ENCODE data around the gene PRKCA. TPM values are rescaled to one million over a fixed set of nuclear protein-coding genes. Genes with fewer than 3 reads are reported as not detected.

Gene PRKCA
- polyA plus RNA-seq, 4 donors: 14.1 to 24.5 (median 22.7) TPM

GRCh38 chr17:66809408-66809807 lies 507.0 kb downstream of the PRKCA start:
- DNase-seq (ENCODE audit: low read depth in 4 of 4, low spot score in 3 of 4): no peak

DNA sequence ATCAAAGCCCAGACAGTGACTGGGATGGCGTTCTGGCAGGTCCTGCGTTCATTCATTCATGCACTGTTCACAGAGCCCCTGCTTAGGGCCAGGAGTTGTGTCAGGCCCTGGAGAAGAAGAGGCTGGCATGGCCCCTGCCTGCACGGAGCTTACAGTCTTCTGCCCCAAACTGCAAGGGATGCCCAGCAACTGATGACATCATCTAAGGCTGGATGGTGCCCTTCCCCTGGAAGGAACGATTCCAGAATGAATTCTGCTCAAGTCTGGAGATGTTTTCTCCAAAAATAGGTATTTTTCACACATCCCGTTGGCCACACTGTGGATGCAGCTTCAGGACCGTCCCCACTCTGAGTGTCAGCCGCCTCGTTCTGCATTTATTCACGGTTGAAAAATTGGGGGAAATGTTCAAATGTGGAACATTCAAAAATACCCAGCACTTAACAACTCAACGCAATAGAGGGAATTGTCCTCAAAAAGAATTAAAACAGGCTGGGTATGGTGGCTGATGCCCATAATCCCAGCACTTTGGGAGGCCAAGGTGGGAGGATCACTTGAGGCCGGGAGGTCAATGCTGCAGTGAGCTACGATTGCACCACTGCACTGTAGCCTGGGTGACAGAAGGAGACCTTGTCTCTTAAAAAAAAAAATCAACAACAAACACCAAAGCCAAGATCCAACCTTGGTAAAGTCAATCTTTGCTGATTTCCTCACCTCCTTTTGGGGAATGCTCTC lies 508.7 kb downstream of the PRKCA start:
- DNase-seq (ENCODE audit: low read depth in 4 of 4, low spot score in 3 of 4): no peak

DNA sequence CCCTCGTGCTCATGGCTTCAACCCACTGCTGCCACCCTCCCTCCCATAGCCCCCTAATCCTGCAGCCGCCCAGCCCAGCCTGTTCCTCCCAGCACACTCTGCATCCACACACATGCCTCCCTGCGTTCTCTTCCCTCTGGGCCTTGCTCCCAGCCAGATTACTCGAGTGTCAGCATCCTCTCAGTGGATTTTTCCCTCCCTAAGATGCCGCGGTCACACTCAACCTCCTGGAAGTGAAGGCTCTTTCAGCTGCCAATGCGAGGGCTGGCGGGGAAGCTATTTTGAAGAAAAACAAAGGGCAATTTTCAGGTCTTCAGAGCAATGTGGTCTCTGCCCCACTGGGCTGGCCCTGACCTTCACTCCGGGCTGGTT lies 509.3 kb downstream of the PRKCA start:
- no peak for DNase-seq (ENCODE audit: low read depth in 4 of 4, low spot score in 3 of 4)

DNA sequence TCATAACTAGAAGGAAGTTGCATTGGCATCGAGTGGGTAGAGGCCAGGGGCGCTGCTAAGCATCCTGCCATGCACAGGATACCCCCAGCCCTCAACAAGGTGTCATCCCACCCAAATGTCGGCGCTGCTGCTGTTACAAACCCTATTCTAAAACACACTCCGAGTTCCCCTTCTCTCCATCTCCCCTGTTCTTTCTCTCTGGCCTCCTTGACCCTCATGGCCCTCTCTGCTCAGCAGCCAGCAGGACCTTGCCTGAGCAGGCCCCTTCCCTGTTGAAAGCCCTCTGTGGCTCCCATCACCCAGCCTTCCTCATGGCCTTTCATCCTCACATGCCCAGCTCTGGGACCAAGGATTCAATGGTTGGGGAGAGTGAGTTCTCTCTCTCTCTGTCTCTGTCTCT lies 510.2 kb downstream of the PRKCA start:
- DNase-seq (ENCODE audit: low read depth in 4 of 4, low spot score in 3 of 4): no peak

- no peak for DNase-seq (ENCODE audit: low read depth in 4 of 4, low spot score in 3 of 4)
Measured at GRCh38 chr17:66813296-66813695, 510.9 kb downstream of the PRKCA start.

GRCh38 chr17:66814026-66814425 lies 511.6 kb downstream of the PRKCA start:
- DNase-seq (ENCODE audit: low read depth in 4 of 4, low spot score in 3 of 4): no peak

DNA sequence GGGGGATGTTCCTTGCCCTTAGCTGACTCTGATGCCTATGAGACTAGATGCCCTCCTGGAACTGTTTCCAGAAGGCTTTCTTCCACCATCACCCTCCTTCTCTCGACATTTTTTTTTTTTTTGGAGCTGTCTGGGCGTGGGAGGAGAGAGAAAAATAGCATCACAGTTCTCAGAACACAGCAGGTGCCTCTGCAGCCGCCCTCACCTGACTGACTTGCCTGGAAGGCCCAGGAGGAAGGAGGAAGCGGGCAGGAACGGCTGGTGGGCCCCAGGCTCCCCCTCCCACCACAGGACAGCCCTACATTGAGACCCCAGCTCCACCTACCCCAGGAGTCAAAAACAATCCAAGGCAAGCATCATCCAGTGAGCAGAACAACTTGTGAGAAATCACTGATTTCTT lies 512.2 kb downstream of the PRKCA start:
- no peak for DNase-seq (ENCODE audit: low read depth in 4 of 4, low spot score in 3 of 4)

DNA sequence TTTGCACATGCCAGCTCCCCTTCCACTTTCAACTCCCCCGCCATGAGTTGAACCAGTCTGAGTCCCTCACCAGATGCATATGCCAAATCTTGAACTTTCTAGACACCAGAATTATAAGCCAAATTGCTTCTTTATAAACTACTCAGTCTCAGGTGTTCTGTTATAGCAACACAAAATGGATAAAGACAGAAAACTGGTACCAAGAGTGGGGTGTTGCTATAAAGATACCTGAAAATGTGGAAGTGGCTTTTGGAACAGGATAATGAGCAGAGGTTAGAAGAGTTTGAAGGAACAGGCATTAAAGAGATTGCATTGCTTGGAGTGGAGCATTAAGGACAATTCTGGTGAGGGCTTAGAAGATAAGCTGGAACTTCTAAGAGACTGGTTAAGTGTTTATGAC lies 515.3 kb downstream of the PRKCA start:
- no peak for DNase-seq (ENCODE audit: low read depth in 4 of 4, low spot score in 3 of 4)

DNA sequence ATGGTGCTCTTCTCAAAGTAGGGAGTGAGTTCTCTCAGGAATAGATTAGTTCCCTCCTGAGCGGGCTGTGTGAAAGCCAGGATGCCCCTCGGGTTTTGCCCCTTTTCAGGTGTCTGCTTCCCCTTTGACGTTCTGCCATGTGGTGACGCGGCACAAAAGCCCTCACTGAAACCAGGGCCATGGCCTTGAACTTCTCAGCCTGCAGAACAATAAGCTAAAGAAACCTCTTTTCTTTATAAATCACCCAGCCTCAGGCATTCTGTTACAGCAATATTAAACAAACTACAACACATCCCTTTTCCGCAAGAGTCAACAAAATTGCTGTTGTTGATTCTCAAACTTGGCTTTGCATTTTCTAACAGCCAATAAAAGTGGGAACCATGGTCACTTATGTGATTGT lies 517.1 kb downstream of the PRKCA start:
- DNase-seq (ENCODE audit: low read depth in 4 of 4, low spot score in 3 of 4): no peak

DNA sequence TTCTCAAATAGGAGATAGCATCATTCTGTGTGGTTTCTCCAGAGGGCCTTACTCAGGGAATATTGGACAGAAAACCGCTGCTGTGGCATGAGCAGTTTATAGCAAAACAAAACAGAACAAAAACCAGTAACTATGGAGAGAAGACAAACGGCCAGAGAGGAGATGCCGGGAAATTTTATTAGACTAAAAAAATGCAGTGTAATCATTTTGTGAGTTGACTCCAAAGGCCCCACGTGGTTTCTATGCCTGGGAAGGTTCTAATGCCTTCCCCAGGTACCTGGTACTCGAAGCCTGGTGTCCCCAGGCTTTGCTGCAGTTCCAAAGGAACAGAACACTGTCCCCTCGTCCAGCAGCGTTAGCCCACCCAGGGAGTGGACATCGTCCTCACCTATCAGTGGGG lies 519.6 kb downstream of the PRKCA start:
- DNase-seq (ENCODE audit: low read depth in 4 of 4, low spot score in 3 of 4): no peak

DNA sequence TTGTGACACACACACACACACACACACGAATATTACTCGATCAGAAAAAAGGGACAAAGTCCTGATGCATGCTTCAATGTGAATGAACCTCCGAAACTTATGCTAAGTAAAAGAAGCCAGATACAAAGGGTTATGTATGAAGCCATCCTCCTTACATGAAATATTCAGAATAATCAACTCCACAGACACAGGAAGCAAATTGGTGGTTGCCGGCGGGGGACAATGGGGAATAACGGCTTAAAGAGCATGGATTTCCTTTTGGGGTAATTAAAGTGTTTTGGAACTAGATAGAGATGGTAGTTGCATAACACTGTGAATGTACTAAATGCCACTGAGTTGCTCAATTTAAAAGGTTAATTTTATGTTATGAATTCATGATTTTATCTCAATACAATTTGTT lies 524.4 kb downstream of the PRKCA start:
- DNase-seq (ENCODE audit: low read depth in 4 of 4, low spot score in 3 of 4): no peak

GRCh38 chr17:66829386-66829864 lies 527.0 kb downstream of the PRKCA start:
- peak; percentile 65 to 84 (median 72) for DNase-seq (ENCODE audit: low read depth in 4 of 4, low spot score in 3 of 4)

DNA sequence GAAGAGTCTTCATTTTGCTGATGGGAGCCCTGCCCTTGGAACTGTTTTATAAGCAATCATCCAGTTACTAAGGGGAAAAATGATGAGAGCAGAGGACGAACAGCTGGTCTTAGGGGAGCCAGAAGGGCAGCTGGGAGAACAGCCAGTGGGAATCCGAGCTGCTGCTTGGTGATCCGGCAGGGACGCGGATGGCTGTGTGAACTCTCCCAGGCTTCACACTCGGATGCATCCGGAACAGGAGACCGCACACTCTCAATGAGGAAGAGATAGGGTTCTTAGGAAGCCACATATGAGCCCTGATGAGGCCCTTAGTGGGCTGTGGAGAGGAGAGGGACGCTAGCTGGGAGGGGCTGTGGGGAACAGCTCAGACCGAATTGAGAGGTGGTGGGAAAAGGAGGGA lies 527.5 kb downstream of the PRKCA start:
- DNase-seq (ENCODE audit: low read depth in 4 of 4, low spot score in 3 of 4): peak in 3 of 4 donors; percentile 12 to 31 (median 30)

DNA sequence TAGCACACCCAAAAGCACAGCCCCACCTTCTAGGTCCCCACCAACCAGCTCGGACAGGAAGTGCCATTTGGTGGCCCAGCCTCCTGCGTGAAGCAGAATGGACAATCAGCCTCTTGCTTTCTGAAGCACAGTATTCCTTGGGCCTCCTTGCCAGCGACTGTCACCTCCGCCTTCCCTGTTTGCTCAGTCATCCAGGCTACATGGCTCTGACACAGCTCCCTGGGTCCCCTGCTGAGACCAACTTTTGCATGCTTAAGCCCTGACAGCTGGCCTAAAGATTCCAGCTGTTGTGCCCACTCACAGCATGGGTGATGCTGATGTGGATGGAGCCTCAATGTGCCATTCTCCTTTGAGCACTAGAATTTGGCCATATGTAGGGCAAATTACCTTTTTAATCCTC lies 528.0 kb downstream of the PRKCA start:
- no peak for DNase-seq (ENCODE audit: low read depth in 4 of 4, low spot score in 3 of 4)

- DNase-seq (ENCODE audit: low read depth in 4 of 4, low spot score in 3 of 4): no peak
Measured at GRCh38 chr17:66831383-66832210, 529.2 kb downstream of the PRKCA start.

- no peak for DNase-seq (ENCODE audit: low read depth in 4 of 4, low spot score in 3 of 4)
Measured at GRCh38 chr17:66833201-66833600, 530.8 kb downstream of the PRKCA start.

- DNase-seq (ENCODE audit: low read depth in 4 of 4, low spot score in 3 of 4): no peak
Measured at GRCh38 chr17:66834426-66834918, 532.1 kb downstream of the PRKCA start.

DNA sequence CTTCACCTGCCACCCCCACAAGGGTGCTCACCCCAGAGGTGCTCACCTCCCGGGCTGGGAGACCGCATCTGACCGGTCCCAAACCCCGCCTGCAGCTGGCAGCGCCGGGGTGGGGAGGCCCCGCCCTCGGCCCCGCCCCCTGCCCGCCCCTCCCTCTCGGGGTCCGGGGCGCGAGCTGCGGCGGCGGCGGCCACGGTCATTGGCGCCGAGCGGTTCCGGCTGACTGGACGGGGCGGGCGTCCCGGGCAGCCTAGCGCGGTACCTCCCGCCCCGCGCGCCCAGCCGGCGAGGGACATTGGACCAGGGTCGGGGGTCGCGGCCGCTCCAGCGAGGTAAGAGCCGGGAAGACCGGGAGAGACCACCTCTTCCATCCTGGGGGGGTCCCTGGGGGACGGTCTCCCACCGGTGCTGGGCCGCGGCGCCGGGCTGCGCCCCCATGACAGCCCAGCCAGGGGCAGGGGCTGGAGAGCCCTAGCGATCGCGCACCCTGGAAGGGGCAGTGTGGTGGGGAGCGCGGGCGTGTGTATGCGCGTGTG lies 532.6 kb downstream of the PRKCA start, which contains the start of gene CACNG5:
TSS of gene CACNG5 (plus strand) at position 199 of the 536 bp plus-strand sequence. CDS start 42,216 bp downstream, outside the sequence.
- DNase-seq (ENCODE audit: low read depth in 4 of 4, low spot score in 3 of 4): peak in 2 of 4 donors; percentile 36 to 39

- DNase-seq (ENCODE audit: low read depth in 4 of 4, low spot score in 3 of 4): no peak
Measured at GRCh38 chr17:66835476-66835875, 533.1 kb downstream of the PRKCA start.

GRCh38 chr17:66836063-66837005 lies 533.9 kb downstream of the PRKCA start:
- DNase-seq (ENCODE audit: low read depth in 4 of 4, low spot score in 3 of 4): no peak
